ENCODE data around the gene DHX9. TPM values are rescaled to one million over a fixed set of nuclear protein-coding genes. Genes with fewer than 3 reads are reported as not detected.
A peak's percentile ranks its signal among the peaks of the same experiment; 100 is the strongest.

Gene DHX9
- total RNA-seq, 1 experiment from 2014 or later, result 218 TPM

DNA sequence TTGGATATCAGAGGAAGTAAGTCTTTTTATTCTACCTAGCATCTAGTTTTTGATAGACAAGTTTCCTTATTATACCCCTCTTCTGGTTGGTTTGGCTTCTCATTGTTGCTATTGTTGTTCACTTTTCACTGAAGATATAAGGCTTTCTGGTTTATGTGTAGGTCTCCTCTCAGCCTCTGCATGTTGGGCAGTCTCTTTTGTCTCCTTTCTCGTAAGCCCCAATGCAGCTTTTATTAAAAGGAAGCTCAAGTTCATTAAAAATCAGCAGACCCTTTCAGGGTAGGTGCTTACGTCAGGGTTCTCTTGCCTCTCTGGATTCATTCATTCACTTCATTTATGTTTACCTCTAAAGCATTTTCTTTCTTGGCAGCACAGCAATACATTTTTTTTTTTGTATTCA lies 4.8 kb upstream of the DHX9 start:
- TF ChIP-seq, protein P1, sequence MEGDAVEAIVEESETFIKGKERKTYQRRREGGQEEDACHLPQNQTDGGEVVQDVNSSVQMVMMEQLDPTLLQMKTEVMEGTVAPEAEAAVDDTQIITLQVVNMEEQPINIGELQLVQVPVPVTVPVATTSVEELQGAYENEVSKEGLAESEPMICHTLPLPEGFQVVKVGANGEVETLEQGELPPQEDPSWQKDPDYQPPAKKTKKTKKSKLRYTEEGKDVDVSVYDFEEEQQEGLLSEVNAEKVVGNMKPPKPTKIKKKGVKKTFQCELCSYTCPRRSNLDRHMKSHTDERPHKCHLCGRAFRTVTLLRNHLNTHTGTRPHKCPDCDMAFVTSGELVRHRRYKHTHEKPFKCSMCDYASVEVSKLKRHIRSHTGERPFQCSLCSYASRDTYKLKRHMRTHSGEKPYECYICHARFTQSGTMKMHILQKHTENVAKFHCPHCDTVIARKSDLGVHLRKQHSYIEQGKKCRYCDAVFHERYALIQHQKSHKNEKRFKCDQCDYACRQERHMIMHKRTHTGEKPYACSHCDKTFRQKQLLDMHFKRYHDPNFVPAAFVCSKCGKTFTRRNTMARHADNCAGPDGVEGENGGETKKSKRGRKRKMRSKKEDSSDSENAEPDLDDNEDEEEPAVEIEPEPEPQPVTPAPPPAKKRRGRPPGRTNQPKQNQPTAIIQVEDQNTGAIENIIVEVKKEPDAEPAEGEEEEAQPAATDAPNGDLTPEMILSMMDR (IDR thresholded peaks at IDR 0.05; ENCODE audit: insufficient read depth in 1 of 2, low read depth in 1 of 2, low read length in 1 of 2, severe bottlenecking in 1 of 2, unreplicated experiment in 1 of 2), result no peak
- Mint-ChIP-seq H3K4me3 (ENCODE audit: unreplicated experiment) (no peak overlapping the region), H3K4me1 (ENCODE audit: low read depth, unreplicated experiment) (peaks cover 6% of the 10 kb centered on the region), H3K27me3 (ENCODE audit: insufficient read depth, unreplicated experiment) (no peaks in the 10 kb centered on the region), H3K27ac (ENCODE audit: unreplicated experiment) (no peak overlapping the region), H3K9me3 (ENCODE audit: unreplicated experiment) (no peaks in the 10 kb centered on the region), H3K36me3 (ENCODE audit: insufficient read depth, unreplicated experiment) (peaks cover 8% of the 10 kb centered on the region)
- DNase-seq, result no peak
- H3K4me3 ChIP-seq (ENCODE audit: low read depth, low read length), result no peak overlapping the region
- no peaks in the 10 kb centered on the region for H3K9me3 ChIP-seq
- BruUV-seq (replicated peaks), result no TSS peak
- intact Hi-C loops (cut with micrococcal nuclease; ENCODE audit: unreplicated experiment), result no loop called here
- CTCF ChIA-PET, result no interaction called here
- POLR2A ChIA-PET, result no interaction called here
- no peaks in the 10 kb centered on the region for H3K36me3 ChIP-seq (ENCODE audit: control insufficient read depth, insufficient read depth, low read length)
- H3K27me3 ChIP-seq (replicated peaks; ENCODE audit: control insufficient read depth, insufficient read depth, low read length), result no peaks in the 10 kb centered on the region
- no peaks in the 10 kb centered on the region for H3K4me1 ChIP-seq

GRCh38 chr1:182835806-182836205 lies 3.3 kb upstream of the DHX9 start:
- POLR2A ChIA-PET, result no interaction called here
- TF ChIP-seq, protein P1 (IDR thresholded peaks at IDR 0.05; ENCODE audit: insufficient read depth in 1 of 2, low read depth in 1 of 2, low read length in 1 of 2, severe bottlenecking in 1 of 2, unreplicated experiment in 1 of 2), result no peak
- intact Hi-C loops (cut with micrococcal nuclease; ENCODE audit: unreplicated experiment), result no loop called here

GRCh38 chr1:182841368-182841988 lies 2.3 kb downstream of the DHX9 start:
- H3K4me1 Mint-ChIP-seq (ENCODE audit: low read depth, unreplicated experiment), result peaks cover 33% of the 10 kb centered on the region
- H3K36me3 ChIP-seq (ENCODE audit: control insufficient read depth, insufficient read depth, low read length), result peaks cover 2% of the 10 kb centered on the region
- H3K9me3 ChIP-seq, result no peaks in the 10 kb centered on the region
- no peak for DNase-seq
- peaks cover 78% of the 10 kb centered on the region for H3K36me3 Mint-ChIP-seq (ENCODE audit: insufficient read depth, unreplicated experiment)
- CTCF ChIA-PET, result no interaction called here
- TSS peak; percentile 11 for BruUV-seq (replicated peaks)
- peak overlapping the region; percentile 76; the same call in 1 of the 2 replicates for H3K4me3 ChIP-seq (ENCODE audit: low read depth, low read length)
- POLR2A ChIA-PET, result no interaction called here
- H3K27me3 Mint-ChIP-seq (ENCODE audit: insufficient read depth, unreplicated experiment), result no peaks in the 10 kb centered on the region
- TF ChIP-seq, protein P1 (IDR thresholded peaks at IDR 0.05; ENCODE audit: insufficient read depth in 1 of 2, low read depth in 1 of 2, low read length in 1 of 2, severe bottlenecking in 1 of 2, unreplicated experiment in 1 of 2), result no peak
- no peaks in the 10 kb centered on the region for H3K27me3 ChIP-seq (replicated peaks; ENCODE audit: control insufficient read depth, insufficient read depth, low read length)
- no peaks in the 10 kb centered on the region for H3K9me3 Mint-ChIP-seq (ENCODE audit: unreplicated experiment)
- H3K27ac Mint-ChIP-seq (ENCODE audit: unreplicated experiment), result no peak overlapping the region
- H3K4me3 Mint-ChIP-seq (ENCODE audit: unreplicated experiment), result peak overlapping the region; percentile 93
- intact Hi-C loops (cut with micrococcal nuclease; ENCODE audit: unreplicated experiment), result no loop called here
- peaks cover 8% of the 10 kb centered on the region for H3K4me1 ChIP-seq

More at GRCh38 chr1:182835806-182836205, 3.3 kb upstream of the DHX9 start:
- CTCF ChIA-PET, result no interaction called here
- Histone ChIP-seq H3K4me1 (peaks cover 1% of the 10 kb centered on the region; the same call in 1 of the 2 replicates), H3K36me3 (ENCODE audit: control insufficient read depth, insufficient read depth, low read length) (no peaks in the 10 kb centered on the region), H3K27me3 (replicated peaks; ENCODE audit: control insufficient read depth, insufficient read depth, low read length) (no peaks in the 10 kb centered on the region), H3K4me3 (ENCODE audit: low read depth, low read length) (no peak overlapping the region), H3K9me3 (no peaks in the 10 kb centered on the region)
- Mint-ChIP-seq H3K4me3 (ENCODE audit: unreplicated experiment) (no peak overlapping the region), H3K36me3 (ENCODE audit: insufficient read depth, unreplicated experiment) (peaks cover 23% of the 10 kb centered on the region), H3K4me1 (ENCODE audit: low read depth, unreplicated experiment) (peaks cover 16% of the 10 kb centered on the region), H3K9me3 (ENCODE audit: unreplicated experiment) (no peaks in the 10 kb centered on the region), H3K27me3 (ENCODE audit: insufficient read depth, unreplicated experiment) (no peaks in the 10 kb centered on the region), H3K27ac (ENCODE audit: unreplicated experiment) (no peak overlapping the region)
- BruUV-seq (replicated peaks), result no TSS peak
- DNase-seq, result no peak
